Activated CD4-positive, alpha-beta T cell treated with anti-CD3 and anti-CD28 coated beads, Interleukin-10, Interleukin-2, amounts not matched to agents 100 ng/mL and 50 ng/mL, durations not matched to agents 16 hours and 8 hours (primary cell): ENCODE data around the gene KREMEN1.
"Not testable (repeated sequence)": the region's sequence is repeated elsewhere in the genome, so short reads cannot be mapped to it uniquely, and the experiment has no call there.

Source experiments
- DNase-seq: peaks from one replicate; pipeline ENCODE4 v3.0.0-alpha.2; 2020

The KREMEN1 gene

GRCh38 chr22:29079218-29079901, 6.5 kb downstream of the KREMEN1 start:
- DNase-seq, result no peak

- DNase-seq, result no peak
Measured at GRCh38 chr22:29080106-29080975, 7.5 kb downstream of the KREMEN1 start.

- no peak for DNase-seq
Measured at GRCh38 chr22:29081517-29082236, 8.8 kb downstream of the KREMEN1 start.

GRCh38 chr22:29082826-29083545, 10.2 kb downstream of the KREMEN1 start:
- no peak for DNase-seq

- DNase-seq, result not testable (repeated sequence)
Measured at GRCh38 chr22:29083576-29083932, 10.7 kb downstream of the KREMEN1 start.

GRCh38 chr22:29083933-29084591, 11.2 kb downstream of the KREMEN1 start:
- no peak for DNase-seq

GRCh38 chr22:29087012-29087411, 14.2 kb downstream of the KREMEN1 start:
- DNase-seq, result no peak

- no peak for DNase-seq
Measured at GRCh38 chr22:29088809-29089208, 16.0 kb downstream of the KREMEN1 start.

- DNase-seq, result no peak
Measured at GRCh38 chr22:29089507-29089906, 16.7 kb downstream of the KREMEN1 start.

- DNase-seq, result no peak
Measured at GRCh38 chr22:29090039-29090438, 17.2 kb downstream of the KREMEN1 start.

- no peak for DNase-seq
Measured at GRCh38 chr22:29092243-29092642, 19.4 kb downstream of the KREMEN1 start.

- DNase-seq, result no peak
Measured at GRCh38 chr22:29093030-29093429, 20.2 kb downstream of the KREMEN1 start.

- DNase-seq, result no peak
Measured at GRCh38 chr22:29093501-29094300, 20.9 kb downstream of the KREMEN1 start.

GRCh38 chr22:29095459-29095858, 22.6 kb downstream of the KREMEN1 start:
- DNase-seq, result no peak

- DNase-seq, result no peak
Measured at GRCh38 chr22:29096736-29097669, 24.2 kb downstream of the KREMEN1 start.

- no peak for DNase-seq
Measured at GRCh38 chr22:29098296-29098695, 25.5 kb downstream of the KREMEN1 start.

- no peak for DNase-seq
Measured at GRCh38 chr22:29102300-29102699, 29.5 kb downstream of the KREMEN1 start.

- DNase-seq, result no peak
Measured at GRCh38 chr22:29103121-29103520, 30.3 kb downstream of the KREMEN1 start.

- no peak for DNase-seq
Measured at GRCh38 chr22:29105468-29105867, 32.6 kb downstream of the KREMEN1 start.

- no peak for DNase-seq
Measured at GRCh38 chr22:29106839-29107238, 34.0 kb downstream of the KREMEN1 start.
